ENCODE data around the gene SPSB4. TPM values are rescaled to one million over a fixed set of nuclear protein-coding genes. Genes with fewer than 3 reads are reported as not detected.
"Not testable (repeated sequence)": the region's sequence is repeated elsewhere in the genome, so short reads cannot be mapped to it uniquely, and the experiment has no call there.

SPSB4 gene
- total and polyA plus RNA-seq, 2 of the 13 experiments (the other 11 are each of a cell fraction or from before 2014, with no cell fraction given) = not detected

- TF ChIP-seq ZNF574 (CRISPR knock-in tag; IDR thresholded peaks at IDR 0.05) (no peak), ELK4 (CRISPR knock-in tag; IDR thresholded peaks at IDR 0.05; ENCODE audit: borderline replicate concordance) (no peak)
These were observed 64.8 kb downstream of the SPSB4 start (continued) for GRCh38 chr3:141115789-141116541.

GRCh38 chr3:141116721-141117120, 65.6 kb downstream of the SPSB4 start:
- Histone ChIP-seq H3K4me3 (replicated peaks in 1 of 3; ENCODE audit: insufficient read depth in 1 of 3, low read depth in 2 of 3, low read length in 3 of 3) (no peak overlapping the region), H3K4me1 (ENCODE audit: insufficient read depth, low read length) (no peaks in the 10 kb centered on the region), H3K36me3 (replicated peaks in 1 of 2; ENCODE audit: control insufficient read depth in 1 of 2, insufficient read depth in 2 of 2, low read length in 2 of 2) (no peaks in the 10 kb centered on the region), H2AFZ (ENCODE audit: low read length) (no peak overlapping the region), H3K27ac (ENCODE audit: extremely low read length, insufficient read depth, low read length) (no peak overlapping the region), H3K79me2 (ENCODE audit: insufficient read depth, low read length) (no peaks in the 10 kb centered on the region), H3K9ac (ENCODE audit: insufficient read depth, low read depth, low read length) (no peak overlapping the region), H3K4me2 (ENCODE audit: low read depth, low read length) (no peak overlapping the region), H3K27me3 (ENCODE audit: control insufficient read depth in 1 of 2, insufficient read depth in 2 of 2, low read length in 2 of 2) (no peaks in the 10 kb centered on the region; a peak in 1 of 5 replicates), H4K20me1 (ENCODE audit: insufficient read depth, low read length) (no peaks in the 10 kb centered on the region), H3K9me3 (ENCODE audit: low read length) (no peaks in the 10 kb centered on the region)
- WGBS (ENCODE audit: low lambda C conversion rate) = 56% methylated on average over 1 of the region's 1 CpG
- BruUV-seq (replicated peaks) = no TSS peak
- FAIRE-seq = no peak
- no peak for DNase-seq (ENCODE audit: low spot score)
- ChIA-PET CTCF (ENCODE audit: low intra/inter-chr PET ratio, low total read pairs) (no interaction called here), POLR2A (no interaction called here)
- no peak for TF ChIP-seq KDM3A (CRISPR knock-in tag; IDR thresholded peaks at IDR 0.05; ENCODE audit: low read depth)
- no peak for TF ChIP-seq ZNF746 (CRISPR knock-in tag; IDR thresholded peaks at IDR 0.05)
- no peak for TF ChIP-seq CBX1 (IDR thresholded peaks at IDR 0.05; ENCODE audit: low read depth)
- TF ChIP-seq AKNA (CRISPR knock-in tag; IDR thresholded peaks at IDR 0.05; ENCODE audit: borderline replicate concordance) = no peak
- intact Hi-C loops (cut with micrococcal nuclease; ENCODE audit: unreplicated experiment) = no loop called here
- in situ Hi-C loops (cut with HindIII; ENCODE audit: extremely low pct_ligation_motif_present, low pct_unique_long_range_greater_than_20kb) = no loop called here
- no peak for ATAC-seq

- H3K4me1 ChIP-seq (ENCODE audit: insufficient read depth, low read length); H3K79me2 ChIP-seq (ENCODE audit: insufficient read depth, low read length); ATAC-seq; H3K9me3 ChIP-seq (ENCODE audit: low read length); H2AFZ ChIP-seq (ENCODE audit: low read length); H3K27me3 ChIP-seq (ENCODE audit: control insufficient read depth in 1 of 2, insufficient read depth in 2 of 2, low read length in 2 of 2); BruUV-seq (replicated peaks); POLR2A ChIA-PET; H3K36me3 ChIP-seq (replicated peaks in 1 of 2; ENCODE audit: control insufficient read depth in 1 of 2, insufficient read depth in 2 of 2, low read length in 2 of 2); H3K4me3 ChIP-seq (replicated peaks in 1 of 3; ENCODE audit: insufficient read depth in 1 of 3, low read depth in 2 of 3, low read length in 3 of 3); DNase-seq (ENCODE audit: low spot score); H3K4me2 ChIP-seq (ENCODE audit: low read depth, low read length); intact Hi-C loops (cut with micrococcal nuclease; ENCODE audit: unreplicated experiment); CTCF ChIA-PET (ENCODE audit: low intra/inter-chr PET ratio, low total read pairs); FAIRE-seq; H3K9ac ChIP-seq (ENCODE audit: insufficient read depth, low read depth, low read length); in situ Hi-C loops (cut with HindIII; ENCODE audit: extremely low pct_ligation_motif_present, low pct_unique_long_range_greater_than_20kb); H3K27ac ChIP-seq (ENCODE audit: extremely low read length, insufficient read depth, low read length); H4K20me1 ChIP-seq (ENCODE audit: insufficient read depth, low read length): not testable (repeated sequence)
- WGBS (ENCODE audit: low lambda C conversion rate) = 0% methylated on average over 1 of the region's 1 CpG
These were observed 66.8 kb downstream of the SPSB4 start for GRCh38 chr3:141117982-141118381.
